ENCODE measurements around the gene RNF135. TPM values are rescaled to one million over a fixed set of nuclear protein-coding genes. Genes with fewer than 3 reads are reported as not detected.
"Not testable (repeated sequence)": the region's sequence is repeated elsewhere in the genome, so short reads cannot be mapped to it uniquely, and the experiment has no call there.

Gene RNF135
- total RNA-seq, 4 donors from 2014 or later = 45.6 to 67.9 (median 53.5) TPM

DNA sequence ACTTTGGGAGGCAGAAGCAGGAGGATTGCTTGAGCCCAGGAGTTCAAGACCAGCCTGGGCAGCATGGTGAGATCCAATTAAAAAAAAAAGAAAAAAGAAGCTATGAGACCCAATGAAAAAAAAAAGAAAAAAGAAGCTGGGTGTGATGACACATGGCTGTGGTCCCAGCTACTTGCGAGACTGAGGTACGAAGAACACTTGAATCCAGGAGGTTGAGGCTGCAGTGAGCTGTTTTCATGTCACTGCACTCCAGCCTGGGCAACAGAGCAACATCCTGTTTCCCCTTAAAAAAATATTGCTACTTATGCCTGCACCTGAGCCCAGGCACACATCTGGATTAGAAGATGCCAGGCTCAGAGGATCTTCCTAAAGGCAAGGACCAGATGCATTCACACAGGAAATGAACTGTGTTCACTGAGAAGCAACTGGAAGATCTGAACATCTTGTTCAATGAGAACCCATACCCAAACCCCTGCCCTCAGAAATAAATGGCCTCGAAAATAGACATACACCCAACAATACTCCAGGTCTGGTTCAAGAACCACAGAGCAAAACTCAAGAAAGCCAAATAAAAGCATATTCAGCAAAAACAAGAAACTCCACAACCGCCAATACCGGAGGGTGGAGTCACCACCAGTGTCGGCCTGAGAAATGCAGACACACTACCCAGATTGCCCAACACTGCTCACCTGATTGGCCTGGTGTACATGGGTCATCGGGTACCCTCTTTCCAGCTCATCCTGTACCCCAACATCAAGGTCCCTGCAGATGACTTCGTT is 4.4 kb downstream of the RNF135 start:
- WGBS, 2 donors = 92 to 95% methylated on average over 8 of the region's 8 CpGs
- H3K4me3 ChIP-seq (ENCODE audit: low read depth, poor library complexity, severe bottlenecking) = no peak overlapping the region
- intact Hi-C loops (cut with DNase I; ENCODE audit: low total_unique reads) = no loop called here
- peak in 1 of 2 donors; percentile 36 for DNase-seq (ENCODE audit: low spot score in 2 of 2)
- no peak for TF ChIP-seq POLR2A (IDR thresholded peaks at IDR 0.05)
- TF ChIP-seq, protein P1, sequence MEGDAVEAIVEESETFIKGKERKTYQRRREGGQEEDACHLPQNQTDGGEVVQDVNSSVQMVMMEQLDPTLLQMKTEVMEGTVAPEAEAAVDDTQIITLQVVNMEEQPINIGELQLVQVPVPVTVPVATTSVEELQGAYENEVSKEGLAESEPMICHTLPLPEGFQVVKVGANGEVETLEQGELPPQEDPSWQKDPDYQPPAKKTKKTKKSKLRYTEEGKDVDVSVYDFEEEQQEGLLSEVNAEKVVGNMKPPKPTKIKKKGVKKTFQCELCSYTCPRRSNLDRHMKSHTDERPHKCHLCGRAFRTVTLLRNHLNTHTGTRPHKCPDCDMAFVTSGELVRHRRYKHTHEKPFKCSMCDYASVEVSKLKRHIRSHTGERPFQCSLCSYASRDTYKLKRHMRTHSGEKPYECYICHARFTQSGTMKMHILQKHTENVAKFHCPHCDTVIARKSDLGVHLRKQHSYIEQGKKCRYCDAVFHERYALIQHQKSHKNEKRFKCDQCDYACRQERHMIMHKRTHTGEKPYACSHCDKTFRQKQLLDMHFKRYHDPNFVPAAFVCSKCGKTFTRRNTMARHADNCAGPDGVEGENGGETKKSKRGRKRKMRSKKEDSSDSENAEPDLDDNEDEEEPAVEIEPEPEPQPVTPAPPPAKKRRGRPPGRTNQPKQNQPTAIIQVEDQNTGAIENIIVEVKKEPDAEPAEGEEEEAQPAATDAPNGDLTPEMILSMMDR (IDR thresholded peaks at IDR 0.05) = no peak

DNA sequence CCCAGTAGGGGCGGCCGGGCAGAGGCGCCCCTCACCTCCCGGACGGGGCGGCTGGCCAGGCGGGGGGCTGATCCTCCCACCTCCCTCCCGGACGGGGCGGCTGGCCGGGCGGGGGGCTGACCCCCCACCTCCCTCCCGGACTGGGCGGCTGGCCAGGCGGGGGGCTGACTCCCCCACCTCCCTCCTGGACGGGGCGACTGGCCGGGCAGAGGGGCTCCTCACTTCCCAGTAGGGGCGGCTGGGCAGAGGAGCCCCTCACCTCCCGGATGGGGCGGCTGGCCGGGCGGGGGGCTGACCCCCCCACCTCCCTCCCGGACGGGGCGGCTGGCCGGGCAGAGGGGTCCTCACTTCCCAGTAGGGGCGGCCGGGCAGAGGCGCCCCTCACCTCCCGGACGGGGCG is 9.1 kb downstream of the RNF135 start:
- peak in 1 of 2 donors; percentile 29 for DNase-seq (ENCODE audit: low spot score in 2 of 2)
- H3K4me3 ChIP-seq (ENCODE audit: low read depth, poor library complexity, severe bottlenecking); intact Hi-C loops (cut with DNase I; ENCODE audit: low total_unique reads): not testable (repeated sequence)
- 60% methylated on average over 1 of the region's 33 CpGs; no CpG with 5 or more reads in 1 of the 2 donors for WGBS, 2 donors

DNA sequence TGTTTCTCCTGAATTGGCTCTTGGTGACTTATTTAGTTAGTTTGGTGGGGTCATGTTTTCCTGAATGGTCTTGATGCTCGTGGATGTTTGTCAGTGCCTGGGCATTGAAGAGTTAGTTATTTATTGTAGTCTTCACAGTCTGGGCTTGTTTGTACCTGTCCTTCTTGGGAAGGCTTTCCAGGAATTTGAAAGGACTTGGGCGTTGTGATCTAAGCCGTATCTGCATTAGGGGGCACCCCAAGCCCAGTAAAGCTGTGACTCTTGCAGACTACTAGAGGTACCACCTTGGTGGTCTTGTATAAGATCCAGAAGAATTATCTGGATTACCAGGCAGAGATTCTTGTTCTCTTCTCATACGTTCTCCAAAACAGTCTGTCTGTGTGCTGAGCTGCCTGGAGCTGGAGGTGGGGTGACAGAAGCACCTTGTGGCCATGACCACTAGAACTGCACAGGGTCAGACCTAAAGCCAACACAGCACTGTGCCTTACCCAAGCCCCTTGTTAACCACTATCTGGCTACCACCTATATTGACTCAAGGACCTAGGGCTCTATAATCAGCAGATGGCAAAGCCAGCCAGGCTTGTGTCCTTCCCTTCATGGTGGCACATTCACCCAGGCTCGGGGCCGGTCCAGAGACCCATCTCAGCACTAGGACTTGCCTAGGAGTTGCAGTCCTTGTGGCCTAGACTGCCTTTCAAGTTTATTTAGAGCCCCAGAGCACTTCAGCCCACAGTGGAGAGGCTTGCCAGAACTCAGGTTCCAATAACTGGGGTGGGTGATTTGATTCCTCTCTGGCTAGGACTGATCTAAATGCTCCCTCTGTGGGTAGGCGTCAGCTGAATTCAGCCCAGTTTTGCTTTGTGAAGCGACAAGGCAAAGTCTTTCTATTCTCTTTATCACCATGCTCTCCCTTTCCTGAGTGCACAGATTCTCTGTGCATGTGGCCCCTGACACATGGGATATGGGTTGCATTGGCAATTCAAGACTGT is 11.0 kb downstream of the RNF135 start:
- DNase-seq (ENCODE audit: low spot score in 2 of 2) = peak in 1 of 2 donors; percentile 52
- H3K4me3 ChIP-seq (ENCODE audit: low read depth, poor library complexity, severe bottlenecking) = no peak overlapping the region
- WGBS, 2 donors = 49 to 71% methylated on average over 8 of the region's 8 CpGs
- intact Hi-C loops (cut with DNase I; ENCODE audit: low total_unique reads) = no loop called here
- TF ChIP-seq, protein P1 (IDR thresholded peaks at IDR 0.05) = no peak
- TF ChIP-seq POLR2A (IDR thresholded peaks at IDR 0.05) = no peak

DNA sequence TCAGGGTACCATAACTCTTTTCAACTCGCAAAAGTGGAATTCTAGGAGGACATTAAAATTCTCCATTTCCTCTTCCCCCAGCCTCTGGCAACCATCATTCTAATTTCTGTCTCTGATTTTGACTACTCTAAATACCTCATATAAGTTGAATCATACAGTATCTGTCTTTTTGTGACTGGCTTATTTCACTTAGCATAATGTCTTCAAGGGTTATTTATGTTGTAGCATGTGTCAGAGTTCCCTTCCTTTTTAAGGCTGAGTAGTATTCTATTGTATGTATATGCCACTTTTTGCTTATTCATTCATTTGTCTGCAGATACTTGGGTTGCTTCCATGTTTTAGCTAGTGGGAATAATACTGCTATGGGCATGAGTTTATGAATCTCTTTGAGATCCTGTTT is 12.0 kb downstream of the RNF135 start:
- H3K4me3 ChIP-seq (ENCODE audit: low read depth, poor library complexity, severe bottlenecking) = no peak overlapping the region
- intact Hi-C loops (cut with DNase I; ENCODE audit: low total_unique reads) = no loop called here
- TF ChIP-seq, protein P1 (IDR thresholded peaks at IDR 0.05) = no peak
- TF ChIP-seq POLR2A (IDR thresholded peaks at IDR 0.05) = no peak
- 82 to 94% methylated on average over 1 of the region's 1 CpG for WGBS, 2 donors
- DNase-seq (ENCODE audit: low spot score in 2 of 2) = no peak

DNA sequence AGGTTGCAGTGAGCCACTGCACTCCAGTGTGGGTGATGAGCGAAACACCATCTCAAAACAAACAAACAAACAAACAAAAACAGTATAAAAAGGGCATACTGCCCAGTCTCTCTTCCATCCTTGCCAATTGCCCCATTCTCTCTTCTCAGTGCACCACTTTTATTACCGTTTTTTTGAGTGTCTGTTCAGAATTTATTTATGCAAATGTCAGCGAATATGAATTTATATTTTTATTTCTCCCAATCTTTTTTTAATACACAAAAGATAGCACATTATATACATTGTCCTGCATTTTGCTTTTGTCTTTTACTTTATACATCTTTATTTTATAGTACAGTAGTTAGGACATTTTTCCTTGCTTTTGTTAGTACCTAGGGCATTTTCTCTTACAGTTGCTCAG is 19.6 kb downstream of the RNF135 start:
- TF ChIP-seq, protein P1 (IDR thresholded peaks at IDR 0.05) = no peak
- TF ChIP-seq POLR2A (IDR thresholded peaks at IDR 0.05) = no peak
- no peak overlapping the region for H3K4me3 ChIP-seq (ENCODE audit: low read depth, poor library complexity, severe bottlenecking)
- WGBS, 2 donors = 83 to 85% methylated on average over 3 of the region's 3 CpGs
- no peak for DNase-seq (ENCODE audit: low spot score in 2 of 2)
- intact Hi-C loops (cut with DNase I; ENCODE audit: low total_unique reads) = no loop called here

DNA sequence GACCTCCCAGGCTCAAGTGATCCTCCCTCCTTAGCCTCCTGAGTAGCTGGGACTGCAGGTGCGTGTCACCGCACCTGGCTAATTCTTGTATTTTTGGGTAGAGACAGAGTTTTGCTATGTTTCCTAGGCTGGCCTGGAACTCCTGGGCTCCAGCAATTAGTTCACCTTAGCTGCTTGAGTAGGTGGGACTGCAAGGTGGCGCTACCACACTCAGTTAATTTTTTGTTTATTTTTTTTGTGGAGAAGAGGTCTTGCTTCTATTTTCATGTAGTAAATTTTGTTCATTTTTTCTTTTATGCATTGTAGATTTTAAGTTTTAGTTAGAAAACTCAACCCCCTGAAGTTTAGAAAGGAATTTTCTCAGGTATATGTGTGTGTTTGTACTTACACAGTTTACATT is 21.7 kb downstream of the RNF135 start:
- intact Hi-C loops (cut with DNase I; ENCODE audit: low total_unique reads) = no loop called here
- DNase-seq (ENCODE audit: low spot score in 2 of 2) = no peak
- H3K4me3 ChIP-seq (ENCODE audit: low read depth, poor library complexity, severe bottlenecking) = no peak overlapping the region
- WGBS, 2 donors = 96 to 99% methylated on average over 3 of the region's 3 CpGs
- TF ChIP-seq POLR2A (IDR thresholded peaks at IDR 0.05) = no peak
- TF ChIP-seq, protein P1 (IDR thresholded peaks at IDR 0.05) = no peak
